ENCODE results near the gene IGF1R. TPM values are rescaled to one million over a fixed set of nuclear protein-coding genes. Genes with fewer than 3 reads are reported as not detected.

The IGF1R gene
- total RNA-seq, 4 donors from 2014 or later: 59.6 to 172 (median 88.5) TPM

DNA sequence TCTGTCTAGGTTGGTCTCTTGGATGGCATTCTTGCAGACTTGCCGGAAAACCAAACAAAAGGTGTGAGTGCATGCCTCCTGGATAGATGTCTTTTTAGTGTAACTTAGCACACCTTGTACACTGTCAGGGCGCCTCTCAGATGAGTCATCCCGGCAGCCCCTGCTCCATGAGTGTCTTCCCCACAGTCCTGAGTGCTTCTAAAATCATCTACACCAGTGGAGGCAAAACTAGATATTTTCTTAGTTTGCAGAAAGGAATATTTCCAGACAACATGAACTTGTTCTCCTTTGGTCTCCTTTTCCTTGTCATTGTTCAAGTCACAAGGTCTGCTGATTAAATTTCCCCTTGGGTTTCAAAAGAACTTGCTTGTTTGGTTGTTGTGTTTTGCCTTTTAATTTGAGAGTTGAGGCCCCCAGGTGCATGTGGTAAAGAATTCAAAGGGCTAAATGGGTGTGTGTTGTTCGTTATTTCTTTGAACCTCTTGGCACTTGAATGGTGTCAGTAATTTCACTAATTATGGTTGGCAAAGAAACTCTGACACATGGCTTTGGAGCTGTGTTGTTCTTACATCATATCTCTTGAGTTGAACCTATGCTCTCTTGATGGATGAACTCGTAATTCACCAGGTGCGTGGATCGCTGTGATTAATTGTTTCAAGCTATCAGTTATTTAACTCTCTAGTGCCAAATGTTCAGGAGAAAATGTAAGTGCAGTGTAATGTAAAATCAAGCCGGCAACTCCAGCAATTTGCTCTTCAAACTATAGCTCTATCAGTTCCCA, 98.2 kb downstream of the IGF1R start:
- TF ChIP-seq, protein P1, sequence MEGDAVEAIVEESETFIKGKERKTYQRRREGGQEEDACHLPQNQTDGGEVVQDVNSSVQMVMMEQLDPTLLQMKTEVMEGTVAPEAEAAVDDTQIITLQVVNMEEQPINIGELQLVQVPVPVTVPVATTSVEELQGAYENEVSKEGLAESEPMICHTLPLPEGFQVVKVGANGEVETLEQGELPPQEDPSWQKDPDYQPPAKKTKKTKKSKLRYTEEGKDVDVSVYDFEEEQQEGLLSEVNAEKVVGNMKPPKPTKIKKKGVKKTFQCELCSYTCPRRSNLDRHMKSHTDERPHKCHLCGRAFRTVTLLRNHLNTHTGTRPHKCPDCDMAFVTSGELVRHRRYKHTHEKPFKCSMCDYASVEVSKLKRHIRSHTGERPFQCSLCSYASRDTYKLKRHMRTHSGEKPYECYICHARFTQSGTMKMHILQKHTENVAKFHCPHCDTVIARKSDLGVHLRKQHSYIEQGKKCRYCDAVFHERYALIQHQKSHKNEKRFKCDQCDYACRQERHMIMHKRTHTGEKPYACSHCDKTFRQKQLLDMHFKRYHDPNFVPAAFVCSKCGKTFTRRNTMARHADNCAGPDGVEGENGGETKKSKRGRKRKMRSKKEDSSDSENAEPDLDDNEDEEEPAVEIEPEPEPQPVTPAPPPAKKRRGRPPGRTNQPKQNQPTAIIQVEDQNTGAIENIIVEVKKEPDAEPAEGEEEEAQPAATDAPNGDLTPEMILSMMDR (IDR thresholded peaks at IDR 0.05): no peak
- no peak for TF ChIP-seq POLR2A (IDR thresholded peaks at IDR 0.05)
- H3K4me3 ChIP-seq (ENCODE audit: low read depth, poor library complexity, severe bottlenecking): no peak overlapping the region
- intact Hi-C loops (cut with DNase I; ENCODE audit: low total_unique reads): no loop called here
- WGBS, 2 donors: 53 to 55% methylated on average over 8 of the region's 8 CpGs
- DNase-seq (ENCODE audit: low spot score in 2 of 2): no peak

DNA sequence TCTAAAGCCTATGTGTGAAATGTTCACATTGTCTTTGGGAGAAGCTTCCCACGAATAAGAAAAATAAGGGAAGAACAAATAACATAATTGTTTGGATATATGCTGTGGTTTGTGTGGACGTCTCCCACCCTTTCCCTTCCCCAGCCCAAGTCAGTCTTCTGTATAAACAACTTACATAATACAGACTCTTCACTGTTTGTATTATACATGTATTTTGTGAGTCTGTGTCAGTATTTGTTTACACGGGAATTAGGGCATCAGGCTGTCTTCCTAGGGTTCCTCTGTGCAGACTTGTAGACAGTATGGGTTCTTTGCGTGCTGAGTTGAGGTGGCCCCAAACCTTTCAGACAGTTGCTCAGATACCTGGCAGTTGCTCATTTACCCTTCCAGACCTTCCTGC, 103.4 kb downstream of the IGF1R start:
- TF ChIP-seq, protein P1 (IDR thresholded peaks at IDR 0.05): no peak
- no peak for TF ChIP-seq POLR2A (IDR thresholded peaks at IDR 0.05)
- intact Hi-C loops (cut with DNase I; ENCODE audit: low total_unique reads): no loop called here
- no peak for DNase-seq (ENCODE audit: low spot score in 2 of 2)
- 73 to 77% methylated on average over 4 of the region's 4 CpGs for WGBS, 2 donors
- H3K4me3 ChIP-seq (ENCODE audit: low read depth, poor library complexity, severe bottlenecking): no peak overlapping the region

DNA sequence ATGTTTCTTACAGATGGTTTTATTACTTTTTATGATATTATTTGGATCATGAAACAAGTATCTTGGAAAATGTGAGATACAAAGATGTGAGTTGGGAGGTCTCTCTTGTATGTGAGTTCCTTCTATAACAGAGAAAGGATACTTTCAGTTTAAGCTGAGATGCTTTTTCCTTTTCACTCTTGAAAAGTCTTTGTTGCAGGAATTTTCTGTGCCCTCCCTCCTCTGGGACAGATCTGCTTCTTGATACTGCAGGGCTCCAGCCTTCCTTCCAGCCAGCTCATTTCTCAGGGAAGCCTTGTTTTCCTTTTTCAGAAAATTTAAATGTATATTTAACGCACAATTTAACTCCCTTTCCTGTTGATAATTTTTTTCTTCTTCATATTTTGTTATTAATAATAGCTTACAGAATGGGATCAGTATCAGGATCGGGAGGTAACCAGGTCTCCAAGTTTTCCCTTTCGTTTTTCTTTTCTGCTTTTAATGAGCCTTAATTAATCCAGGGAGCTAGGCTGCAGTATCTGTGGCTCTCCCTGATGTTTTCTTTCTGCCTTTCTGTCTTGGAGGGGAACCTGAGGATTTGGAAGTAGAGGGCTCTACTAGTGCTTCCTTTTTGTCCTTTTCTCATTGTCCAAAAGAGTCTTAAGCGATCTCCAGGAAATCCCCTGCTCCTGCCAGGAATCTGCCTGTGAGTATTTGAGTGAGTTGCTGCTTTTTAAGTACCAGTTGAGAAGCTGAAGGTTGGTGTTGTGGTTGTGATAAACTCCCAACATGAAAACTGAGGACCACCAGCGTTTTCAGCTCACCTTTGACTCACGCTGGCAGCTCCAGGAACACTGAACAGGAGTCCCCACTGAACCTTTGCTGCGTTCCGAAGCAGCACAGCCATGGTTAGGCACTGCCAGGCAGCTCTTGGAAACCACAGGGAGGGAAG, 105.7 kb downstream of the IGF1R start:
- intact Hi-C loops (cut with DNase I; ENCODE audit: low total_unique reads): no loop called here
- TF ChIP-seq, protein P1 (IDR thresholded peaks at IDR 0.05): no peak
- no peak for TF ChIP-seq POLR2A (IDR thresholded peaks at IDR 0.05)
- no peak overlapping the region for H3K4me3 ChIP-seq (ENCODE audit: low read depth, poor library complexity, severe bottlenecking)
- DNase-seq (ENCODE audit: low spot score in 2 of 2): no peak
- 12 to 15% methylated on average over 8 of the region's 8 CpGs for WGBS, 2 donors

DNA sequence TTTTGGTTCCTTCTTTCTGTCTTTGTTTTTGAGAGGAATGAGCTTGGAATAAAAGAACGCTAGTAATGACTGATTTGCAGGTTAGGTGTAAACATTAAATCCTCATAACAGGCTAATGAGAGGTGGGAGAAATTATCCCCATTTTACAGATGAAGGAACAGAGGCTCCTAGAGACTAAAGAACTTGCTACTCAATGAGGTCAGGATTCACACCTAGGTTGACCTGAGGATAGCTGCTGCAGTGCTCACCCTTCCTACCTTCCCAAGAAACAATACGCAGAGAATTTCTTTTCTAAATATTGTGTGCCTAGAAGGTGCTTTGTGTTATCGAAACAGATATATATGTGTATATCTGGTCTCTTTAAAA, 106.3 kb downstream of the IGF1R start:
- no peak for DNase-seq (ENCODE audit: low spot score in 2 of 2)
- WGBS, 2 donors: 74 to 75% methylated on average over 3 of the region's 3 CpGs
- intact Hi-C loops (cut with DNase I; ENCODE audit: low total_unique reads): no loop called here

DNA sequence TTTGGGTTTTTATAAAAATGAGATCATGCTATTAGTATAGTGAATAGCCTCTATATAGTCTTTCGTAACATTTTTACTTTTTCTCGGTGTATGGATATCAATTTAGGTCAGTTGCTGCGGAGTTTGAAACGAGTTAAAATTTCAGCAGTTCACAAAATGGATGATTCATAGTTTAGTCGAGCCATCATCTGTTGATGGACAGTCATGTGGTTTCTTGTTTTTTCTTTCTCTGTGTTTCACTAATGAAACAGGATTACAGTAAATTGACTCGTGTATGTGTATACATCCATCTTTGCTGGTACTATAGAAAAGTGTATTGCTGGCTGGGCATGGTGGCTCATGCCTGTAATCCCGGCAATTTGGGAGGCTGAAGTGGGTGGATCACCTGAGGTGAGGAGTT, 106.8 kb downstream of the IGF1R start:
- no peak overlapping the region for H3K4me3 ChIP-seq (ENCODE audit: low read depth, poor library complexity, severe bottlenecking)
- no peak for DNase-seq (ENCODE audit: low spot score in 2 of 2)
- intact Hi-C loops (cut with DNase I; ENCODE audit: low total_unique reads): no loop called here
- 60 to 66% methylated on average over 7 of the region's 7 CpGs for WGBS, 2 donors
- TF ChIP-seq POLR2A (IDR thresholded peaks at IDR 0.05): no peak
- TF ChIP-seq, protein P1 (IDR thresholded peaks at IDR 0.05): no peak

More for the DNA sequence above, 106.3 kb downstream of the IGF1R start:
- H3K4me3 ChIP-seq (ENCODE audit: low read depth, poor library complexity, severe bottlenecking): no peak overlapping the region
- TF ChIP-seq, protein P1 (IDR thresholded peaks at IDR 0.05): no peak
- TF ChIP-seq POLR2A (IDR thresholded peaks at IDR 0.05): no peak
